ENCODE results near the gene ST3GAL4.

GRCh38 chr11:126391286-126391954, 35.9 kb downstream of the ST3GAL4 start:
- TF ChIP-seq CTCF (conservative IDR thresholded peaks at IDR 0.05) (no peak), ZFX (IDR thresholded peaks at IDR 0.05) (no peak)
